Suprapubic skin (tissue), 4 donors: ENCODE data around the gene PRSS2.

Experiments
- POLR2A ChIP-seq, 2 donors: fragments of 450-650 bp; IDR thresholded peaks; one replicate each; pipeline ENCODE4 v1.6.1; 2017; ENCODE audit warnings: antibody characterized with exemption in 2 of 2, mild to moderate bottlenecking in 2 of 2, moderate library complexity in 2 of 2
- POLR2AphosphoS5 ChIP-seq, 3 donors: sonication (generic); formaldehyde crosslinking; IDR thresholded peaks; one replicate each; pipeline ENCODE4 v1.6.1; 2017; ENCODE audit warnings: antibody characterized with exemption in 3 of 3

- TF ChIP-seq POLR2A (IDR thresholded peaks at IDR 0.05) (no peak), POLR2AphosphoS5 (IDR thresholded peaks at IDR 0.05) (no peak)
These were observed 21.4 kb downstream of the PRSS2 start for GRCh38 chr7:142792129-142792528.
